GM21737 (cell line): ENCODE data around the gene AKAP12.

Source experiments
- ATAC-seq: cut with Tn5 transposase; IDR thresholded peaks from one replicate; pipeline ENCODE4 v1.9.1; 2021; ENCODE audit warnings: mild to moderate bottlenecking, moderate library complexity; ENCODE audit not compliant: unreplicated experiment

Gene AKAP12

GRCh38 chr6:151232899-151233298 is 6.9 kb upstream of the AKAP12 start:
- no peak for ATAC-seq

- ATAC-seq, result no peak
Observed at GRCh38 chr6:151233731-151234130, 6.0 kb upstream of the AKAP12 start.

DNA sequence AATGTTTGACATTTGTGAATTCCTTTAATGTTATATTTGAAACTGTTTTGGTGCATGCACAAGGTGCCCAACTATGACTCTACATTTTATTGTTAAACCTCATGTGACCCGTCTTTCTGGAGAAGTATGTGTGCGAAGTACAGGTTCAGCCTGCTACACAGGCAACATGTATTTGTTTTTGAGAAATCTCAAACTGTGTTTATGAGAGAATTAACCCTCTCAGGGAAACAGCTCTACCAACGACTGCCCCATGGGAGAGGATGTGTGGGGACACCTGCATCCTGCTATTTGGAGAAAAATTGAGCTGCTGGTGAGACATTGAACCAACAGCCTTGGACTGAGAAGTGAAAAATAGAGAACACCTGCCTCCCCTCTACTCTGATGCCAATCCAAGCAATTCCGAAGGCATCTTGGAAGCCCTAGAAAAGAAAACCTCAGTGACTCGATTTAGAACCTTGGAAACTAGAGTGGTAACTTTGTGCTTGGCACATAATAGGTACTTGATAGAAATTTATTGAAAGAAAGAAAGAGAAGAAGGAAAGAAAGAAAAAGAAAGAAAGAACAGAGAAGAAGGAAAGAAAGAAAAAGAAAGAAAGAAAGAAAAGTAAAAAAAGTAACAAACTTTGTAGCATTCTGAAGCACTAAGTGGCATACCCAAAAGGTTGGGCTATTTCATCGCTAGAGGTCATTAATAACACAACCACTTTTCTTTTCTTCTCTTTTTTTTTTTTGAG is 2.9 kb upstream of the AKAP12 start:
- no peak for ATAC-seq

GRCh38 chr6:151240036-151240685 is 394 bp downstream of the AKAP12 start:
- no peak for ATAC-seq

DNA sequence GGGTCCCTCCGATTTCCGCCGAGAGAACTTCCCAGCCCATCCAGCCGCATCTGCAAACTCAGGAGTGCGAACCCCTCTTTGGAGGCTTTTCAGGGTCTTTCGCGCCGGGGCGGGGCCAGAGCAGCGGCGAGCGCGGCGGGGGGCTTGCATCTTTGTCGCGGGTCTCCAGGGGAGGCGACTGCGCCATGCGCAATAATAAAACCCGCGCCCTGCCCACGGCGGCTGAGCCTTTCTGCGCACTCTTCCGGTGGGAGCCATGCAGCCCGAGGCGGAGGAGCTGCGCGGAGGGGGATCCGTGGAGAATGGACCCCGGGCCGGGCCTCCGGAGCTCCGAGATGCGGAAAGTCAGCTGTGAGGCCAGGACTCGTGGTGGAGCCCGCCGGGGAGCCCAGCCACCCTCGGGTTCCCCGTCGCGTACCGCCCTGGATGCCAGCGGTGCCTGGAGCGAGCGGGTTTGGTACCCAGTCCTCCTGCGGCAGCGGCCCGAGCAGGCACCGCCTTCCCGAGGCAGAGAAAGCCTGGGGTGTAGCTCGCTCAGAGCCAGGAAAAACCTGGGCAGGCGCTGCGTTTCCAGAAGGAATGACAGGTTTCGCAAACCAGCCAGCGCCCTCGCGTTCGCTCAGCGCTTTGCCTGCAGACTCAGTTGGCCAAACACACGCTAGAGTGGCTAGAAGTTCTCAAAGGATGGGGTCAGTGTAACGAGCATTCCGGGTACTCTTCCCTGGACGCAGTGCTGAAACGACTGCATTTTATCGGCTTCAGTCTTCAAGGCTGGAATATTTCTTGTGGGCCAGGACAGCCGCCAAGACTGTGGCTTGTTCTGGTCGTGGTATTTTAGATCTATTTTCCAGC is 1.2 kb downstream of the AKAP12 start:
- ATAC-seq, result no peak

DNA sequence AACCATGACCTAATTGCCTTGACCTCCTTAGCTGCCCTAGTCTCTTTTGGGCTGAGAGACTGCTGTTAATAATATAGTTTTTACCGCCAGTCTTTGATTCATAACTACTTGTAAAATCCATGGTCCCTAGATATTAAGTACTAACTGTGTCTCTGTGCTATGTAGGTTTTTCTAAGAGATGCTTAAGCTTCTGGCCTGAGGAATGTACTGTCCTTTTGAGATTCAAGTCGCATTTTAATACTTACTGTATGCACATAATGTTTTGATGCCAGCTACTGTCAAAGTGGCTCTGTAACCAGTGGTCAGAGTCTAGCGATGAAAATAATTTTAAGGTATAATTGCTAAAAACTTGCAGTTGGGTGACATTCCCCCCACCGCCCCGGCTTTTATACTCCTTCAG is 2.1 kb downstream of the AKAP12 start:
- ATAC-seq, result no peak

DNA sequence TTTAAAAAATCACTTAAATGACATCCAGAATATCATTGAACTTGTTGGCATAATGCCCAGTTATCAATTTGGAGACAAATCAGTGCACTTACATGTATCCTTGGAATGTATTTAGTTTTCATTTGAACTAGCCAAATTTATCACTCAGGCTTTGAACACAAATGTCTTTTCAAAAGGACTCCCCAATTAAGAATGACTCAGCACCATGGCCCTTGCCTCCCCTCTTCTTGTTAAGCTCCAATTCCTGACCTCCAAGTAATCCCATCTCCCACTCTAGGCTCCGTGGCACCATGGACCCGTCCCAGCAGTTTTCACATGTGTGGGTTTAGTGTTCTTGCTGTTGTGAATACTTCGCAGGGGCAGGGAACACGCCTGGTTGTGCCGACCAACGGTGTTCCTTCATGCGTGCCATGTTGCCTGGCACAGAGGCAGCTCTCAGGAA is 2.7 kb downstream of the AKAP12 start:
- ATAC-seq, result no peak

- no peak for ATAC-seq
Observed at GRCh38 chr6:151243481-151243880, 3.7 kb downstream of the AKAP12 start.

- ATAC-seq, result no peak
Observed at GRCh38 chr6:151247490-151247889, 7.7 kb downstream of the AKAP12 start.

DNA sequence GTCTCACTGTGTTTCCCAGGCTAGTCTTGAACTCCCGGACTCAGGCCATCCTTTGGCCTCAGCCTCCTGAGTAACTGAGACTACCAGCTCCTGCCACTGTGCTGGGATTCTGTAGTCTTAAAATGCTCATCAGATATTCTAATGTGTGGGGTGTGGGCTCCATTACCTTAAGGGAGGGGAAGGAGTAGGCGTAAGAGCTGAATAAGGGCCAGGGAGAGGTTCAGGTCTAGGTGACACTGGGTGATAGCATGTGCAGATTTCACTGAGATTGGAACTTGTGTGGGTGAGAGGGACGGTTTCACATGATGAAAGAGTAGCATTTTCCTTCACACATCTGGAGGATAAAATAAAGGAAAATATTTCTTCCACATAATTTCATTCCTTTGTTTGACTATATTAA is 8.5 kb downstream of the AKAP12 start:
- no peak for ATAC-seq

DNA sequence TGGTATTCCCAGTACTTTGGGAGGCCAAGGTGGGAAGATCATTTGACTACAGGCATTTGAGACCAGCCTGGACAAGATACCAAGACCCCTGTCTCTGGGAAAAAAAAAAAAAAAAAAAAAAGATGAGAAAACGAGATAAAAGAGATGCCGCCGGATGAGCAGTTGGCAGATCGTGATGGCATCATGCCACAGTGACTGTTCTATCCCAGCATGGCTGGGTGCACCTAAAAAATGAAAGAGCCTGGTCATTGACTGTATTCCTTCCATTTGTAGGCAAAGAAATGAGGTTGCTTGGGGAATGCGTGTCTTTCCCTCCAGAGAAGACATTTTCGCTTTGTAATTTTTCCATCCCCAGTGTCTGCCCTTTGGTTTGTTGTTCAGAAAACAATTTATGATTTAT is 12.9 kb downstream of the AKAP12 start:
- no peak for ATAC-seq

- ATAC-seq, result no peak
Observed at GRCh38 chr6:151254451-151255081, 14.8 kb downstream of the AKAP12 start.

GRCh38 chr6:151255811-151256210 is 16.0 kb downstream of the AKAP12 start:
- ATAC-seq, result no peak

DNA sequence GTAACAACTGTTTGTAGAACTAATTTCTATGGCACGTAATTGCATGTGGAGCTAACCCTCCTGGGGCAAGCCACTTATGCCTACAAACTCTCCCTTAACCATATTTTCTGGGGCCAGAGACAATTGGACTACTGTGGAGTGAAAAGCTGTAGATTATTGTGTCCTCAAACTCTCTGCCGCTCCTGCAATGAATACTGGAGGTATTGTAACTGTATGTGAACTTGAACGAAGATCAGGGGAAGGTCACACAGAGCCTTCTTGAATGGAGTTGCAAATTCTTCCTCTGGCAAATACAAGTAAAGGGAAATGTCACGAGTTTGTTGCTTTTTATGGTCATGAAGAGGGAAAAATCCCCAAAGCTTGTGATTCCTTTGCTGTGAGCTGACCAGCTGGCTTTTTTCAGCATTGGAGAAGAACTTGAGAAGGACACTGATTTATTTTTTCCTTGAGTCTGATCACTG is 18.2 kb downstream of the AKAP12 start:
- ATAC-seq, result no peak

GRCh38 chr6:151260205-151260604 is 20.4 kb downstream of the AKAP12 start:
- no peak for ATAC-seq

DNA sequence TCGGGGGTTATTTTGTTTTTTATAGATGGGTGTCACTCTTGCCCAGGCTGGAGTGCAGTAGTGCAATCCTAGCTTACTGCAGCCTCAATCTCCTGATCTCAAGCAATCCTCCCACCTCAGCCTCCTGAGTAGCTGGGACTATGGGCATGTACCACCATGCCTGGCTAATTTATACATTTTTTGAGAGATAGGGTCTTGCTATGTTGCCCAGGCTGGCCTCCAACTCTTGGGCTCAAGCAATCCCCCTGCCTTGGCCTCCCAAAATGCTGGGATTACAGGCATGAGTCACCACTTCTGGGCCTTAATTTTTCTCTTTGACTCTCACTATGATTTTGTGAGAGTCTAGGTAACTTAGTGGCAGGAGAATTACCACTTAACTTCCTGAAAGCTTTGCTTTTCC is 23.3 kb downstream of the AKAP12 start:
- ATAC-seq, result no peak

DNA sequence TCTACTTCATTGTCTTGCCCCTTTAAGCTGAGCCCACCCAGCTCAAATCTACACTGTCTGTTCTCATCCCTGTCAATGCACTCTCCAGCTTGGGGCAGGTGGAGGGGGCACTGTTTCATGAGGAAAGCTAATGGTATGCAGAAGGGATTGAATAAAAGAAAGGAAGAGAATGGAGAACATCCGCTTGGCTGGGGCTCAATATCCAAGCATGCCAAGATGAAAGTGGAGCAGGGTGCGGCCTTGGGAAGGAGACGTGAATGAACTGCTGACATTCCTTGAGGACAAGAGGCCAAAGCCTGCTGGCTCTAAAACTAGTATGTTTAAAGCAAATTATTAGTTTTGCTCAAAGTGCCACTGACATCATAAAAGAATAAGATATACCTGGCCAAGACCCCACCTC is 24.2 kb downstream of the AKAP12 start:
- ATAC-seq, result no peak

DNA sequence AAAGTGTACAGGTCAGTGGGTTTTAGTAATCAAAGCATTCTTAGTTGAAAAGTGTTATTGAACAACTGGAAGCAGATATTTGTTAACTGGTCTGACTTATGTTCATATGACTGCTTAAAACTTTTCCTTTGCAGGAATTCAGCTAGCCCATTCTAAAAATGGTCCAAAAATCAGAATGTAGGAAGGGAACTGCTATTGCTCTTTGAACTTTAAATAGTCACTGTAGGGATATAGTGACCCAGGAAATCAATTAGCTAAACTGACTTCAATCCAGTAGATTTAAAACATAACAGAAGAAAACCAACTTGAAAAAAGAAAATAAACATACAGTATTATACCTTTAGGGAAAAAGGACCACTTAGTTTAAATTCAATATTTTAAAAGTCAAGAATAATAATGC is 25.5 kb downstream of the AKAP12 start:
- no peak for ATAC-seq

- no peak for ATAC-seq
Observed at GRCh38 chr6:151269321-151269995, 29.7 kb downstream of the AKAP12 start.

- no peak for ATAC-seq
Observed at GRCh38 chr6:151275121-151275520, 35.4 kb downstream of the AKAP12 start.

DNA sequence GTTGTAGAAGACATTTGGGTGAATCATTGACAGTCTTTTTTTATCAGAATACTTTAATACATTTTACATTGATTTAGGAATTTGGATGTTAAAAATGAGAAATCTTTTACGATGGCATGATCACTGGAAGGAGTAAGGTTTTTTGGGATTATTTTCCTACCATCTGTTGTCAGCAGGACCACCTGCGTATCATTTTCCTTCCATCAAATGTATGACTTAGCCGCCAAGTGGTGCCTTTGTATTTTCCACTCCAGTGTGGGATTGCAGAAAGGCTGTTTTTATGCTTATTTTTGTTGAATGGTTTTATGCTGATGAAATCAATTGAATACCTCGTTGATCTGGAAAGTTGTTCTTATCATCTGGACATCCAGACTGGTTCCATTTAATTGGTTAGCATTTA is 35.8 kb downstream of the AKAP12 start:
- ATAC-seq, result no peak
